ENCODE results near the gene IDH1. TPM values are rescaled to one million over a fixed set of nuclear protein-coding genes. Genes with fewer than 3 reads are reported as not detected.

Gene IDH1
- total and polyA plus RNA-seq, 2 of the 13 experiments (the other 11 are each of a cell fraction or from before 2014, with no cell fraction given), result 312 to 1,077 TPM

- peak; percentile 91; the same call in 1 of the 2 replicates for TF ChIP-seq ZNF318 (CRISPR knock-in tag; IDR thresholded peaks at IDR 0.05)
- TF ChIP-seq KMT2B (CRISPR knock-in tag; IDR thresholded peaks at IDR 0.05), result peak; percentile 61; the same call in 1 of the 2 replicates
- no peak for TF ChIP-seq NFIB (CRISPR knock-in tag; IDR thresholded peaks at IDR 0.05; ENCODE audit: borderline replicate concordance)
- peak; percentile 60; the same call in 1 of the 2 replicates for TF ChIP-seq DNMT3B (CRISPR knock-in tag; conservative IDR thresholded peaks at IDR 0.05)
- TF ChIP-seq KLF11 (CRISPR knock-in tag; IDR thresholded peaks at IDR 0.05), result peak; percentile 84; the same call in 1 of the 2 replicates
- TF ChIP-seq, protein P1, sequence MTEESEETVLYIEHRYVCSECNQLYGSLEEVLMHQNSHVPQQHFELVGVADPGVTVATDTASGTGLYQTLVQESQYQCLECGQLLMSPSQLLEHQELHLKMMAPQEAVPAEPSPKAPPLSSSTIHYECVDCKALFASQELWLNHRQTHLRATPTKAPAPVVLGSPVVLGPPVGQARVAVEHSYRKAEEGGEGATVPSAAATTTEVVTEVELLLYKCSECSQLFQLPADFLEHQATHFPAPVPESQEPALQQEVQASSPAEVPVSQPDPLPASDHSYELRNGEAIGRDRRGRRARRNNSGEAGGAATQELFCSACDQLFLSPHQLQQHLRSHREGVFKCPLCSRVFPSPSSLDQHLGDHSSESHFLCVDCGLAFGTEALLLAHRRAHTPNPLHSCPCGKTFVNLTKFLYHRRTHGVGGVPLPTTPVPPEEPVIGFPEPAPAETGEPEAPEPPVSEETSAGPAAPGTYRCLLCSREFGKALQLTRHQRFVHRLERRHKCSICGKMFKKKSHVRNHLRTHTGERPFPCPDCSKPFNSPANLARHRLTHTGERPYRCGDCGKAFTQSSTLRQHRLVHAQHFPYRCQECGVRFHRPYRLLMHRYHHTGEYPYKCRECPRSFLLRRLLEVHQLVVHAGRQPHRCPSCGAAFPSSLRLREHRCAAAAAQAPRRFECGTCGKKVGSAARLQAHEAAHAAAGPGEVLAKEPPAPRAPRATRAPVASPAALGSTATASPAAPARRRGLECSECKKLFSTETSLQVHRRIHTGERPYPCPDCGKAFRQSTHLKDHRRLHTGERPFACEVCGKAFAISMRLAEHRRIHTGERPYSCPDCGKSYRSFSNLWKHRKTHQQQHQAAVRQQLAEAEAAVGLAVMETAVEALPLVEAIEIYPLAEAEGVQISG (CRISPR knock-in tag; IDR thresholded peaks at IDR 0.05), result peak; percentile 91
- TF ChIP-seq NFYB (CRISPR knock-in tag; IDR thresholded peaks at IDR 0.05), result no peak
- peak; percentile 25; the same call in 1 of the 2 replicates for TF ChIP-seq IRX3 (CRISPR knock-in tag; IDR thresholded peaks at IDR 0.05; ENCODE audit: borderline replicate concordance, low read depth)
- TF ChIP-seq HMG20A (CRISPR knock-in tag; IDR thresholded peaks at IDR 0.05; ENCODE audit: borderline replicate concordance), result peak; percentile 74
- TF ChIP-seq E2F1 (CRISPR knock-in tag; IDR thresholded peaks at IDR 0.05), result no peak
- peak; percentile 13; the same call in 1 of the 2 replicates for TF ChIP-seq NR1H2 (CRISPR knock-in tag; IDR thresholded peaks at IDR 0.05; ENCODE audit: borderline replicate concordance, low read depth)
- no peak for TF ChIP-seq ATM (IDR thresholded peaks at IDR 0.05; ENCODE audit: borderline replicate concordance)
- TF ChIP-seq, protein P2, sequence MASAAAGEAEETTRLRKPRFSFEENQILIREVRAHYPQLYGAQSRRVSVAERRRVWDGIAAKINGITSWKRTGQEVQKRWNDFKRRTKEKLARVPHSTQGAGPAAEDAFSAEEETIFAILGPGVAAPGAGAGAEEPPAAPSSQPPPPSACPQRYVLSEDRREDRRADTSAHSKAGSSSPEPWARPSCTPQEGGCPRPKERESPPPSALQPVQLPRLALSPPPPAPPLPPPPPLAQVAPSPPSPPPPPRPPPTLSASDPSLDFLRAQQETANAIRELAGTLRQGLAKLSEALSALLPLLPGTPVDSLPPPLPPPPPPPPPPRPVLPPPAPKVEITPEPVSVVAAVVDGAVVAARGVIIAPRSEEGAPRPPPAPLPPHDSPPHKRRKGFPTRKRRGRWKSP (CRISPR knock-in tag; IDR thresholded peaks at IDR 0.05), result no peak; the same call in 1 of the 2 replicates
These were observed 577 bp downstream of the IDH1 start (continued) for GRCh38 chr2:208254118-208254870.
